NCI-H2029 treated with DMSO at 0.1 percent for 48 hours (cell line): Measurements from ENCODE around the gene PIN1.

ENCODE experiments used
- DNase-seq: peaks from one replicate; lab custom pipeline; 2025; lab: John Stamatoyannopoulos, UW

The PIN1 gene

GRCh38 chr19:9857076-9857721, 22.1 kb downstream of the PIN1 start:
- DNase-seq: no peak

- DNase-seq: no peak
Measured at GRCh38 chr19:9857920-9858746, 23.0 kb downstream of the PIN1 start.

GRCh38 chr19:9858766-9859165, 23.6 kb downstream of the PIN1 start:
- no peak for DNase-seq

DNA sequence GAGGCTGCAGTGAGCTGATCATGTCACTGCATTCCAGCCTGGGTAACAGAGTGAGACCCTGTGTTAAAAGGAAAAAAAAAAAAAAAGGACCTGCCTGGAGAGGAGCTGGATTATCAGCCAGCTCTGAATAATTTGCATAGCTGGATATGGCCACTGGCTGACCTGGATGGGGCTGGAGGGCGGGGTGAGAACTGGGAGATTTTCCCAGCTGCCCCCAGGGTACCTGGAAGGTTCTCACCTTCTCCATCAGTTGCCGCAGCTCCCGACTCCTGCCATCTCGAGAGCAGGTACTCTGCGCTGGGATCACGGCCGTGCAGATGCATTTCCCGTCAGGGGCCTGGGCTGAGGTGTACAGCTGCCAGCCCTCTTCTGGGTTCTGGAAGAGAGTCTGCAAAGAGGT, 25.3 kb downstream of the PIN1 start:
- no peak for DNase-seq

- DNase-seq: no peak
Measured at GRCh38 chr19:9861503-9861902, 26.4 kb downstream of the PIN1 start.

DNA sequence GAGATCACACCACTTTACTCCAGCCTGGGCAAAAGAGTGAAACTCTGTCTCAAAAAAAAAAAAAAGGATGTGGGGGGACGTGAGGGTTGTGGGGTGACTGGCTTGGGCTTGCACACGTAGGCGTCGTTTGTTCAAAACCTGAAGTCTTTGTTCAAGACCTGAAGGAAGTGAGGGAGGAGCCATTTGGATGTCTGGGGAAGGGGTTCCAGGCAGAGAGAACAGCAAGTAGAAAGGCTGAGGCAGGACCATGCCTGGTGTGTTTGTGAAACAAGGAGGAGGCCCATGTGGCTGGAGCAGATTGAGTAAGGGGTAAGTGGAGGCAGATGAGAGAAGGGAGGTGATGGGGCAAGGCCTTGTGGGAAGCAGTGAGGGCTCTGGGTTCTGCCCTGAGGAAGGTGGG, 27.8 kb downstream of the PIN1 start:
- DNase-seq: no peak

GRCh38 chr19:9863759-9864158, 28.6 kb downstream of the PIN1 start:
- no peak for DNase-seq

DNA sequence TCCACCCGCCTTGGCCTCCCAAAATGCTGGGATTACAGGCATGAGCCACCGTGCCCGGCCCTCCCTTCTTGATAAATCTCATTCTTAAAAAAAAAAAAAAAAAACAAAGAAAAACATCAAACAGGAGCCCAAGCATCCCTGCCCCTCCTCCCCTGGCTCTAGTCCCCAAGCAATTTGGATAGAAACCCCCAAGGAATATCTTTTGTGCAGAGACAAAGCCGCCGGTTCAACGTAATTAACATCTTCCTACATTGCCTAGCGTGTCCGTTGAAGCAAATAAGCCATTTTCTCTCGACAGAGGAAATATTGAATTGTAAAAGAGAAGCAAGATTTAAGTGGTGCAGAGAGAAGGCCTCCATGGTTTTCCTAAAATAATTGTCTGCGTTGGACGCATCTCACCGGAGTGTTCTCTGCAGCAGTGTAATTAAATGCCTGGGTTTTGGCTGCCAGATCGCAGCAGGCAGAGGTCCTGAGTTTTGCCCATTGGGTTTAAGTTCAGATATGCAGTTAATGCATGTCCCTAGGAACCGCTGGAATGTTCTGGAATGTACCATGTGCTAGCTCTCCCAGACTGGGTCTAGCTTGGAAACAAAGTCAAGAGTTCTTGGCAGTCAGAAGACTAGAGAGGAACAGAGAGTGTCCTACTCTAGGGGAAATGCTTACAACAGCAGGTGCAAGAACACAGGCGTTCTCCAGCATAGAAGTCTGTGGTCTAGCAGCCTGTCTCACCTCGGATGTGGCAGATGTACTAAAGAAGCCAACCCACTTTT, 30.8 kb downstream of the PIN1 start:
- no peak for DNase-seq

DNA sequence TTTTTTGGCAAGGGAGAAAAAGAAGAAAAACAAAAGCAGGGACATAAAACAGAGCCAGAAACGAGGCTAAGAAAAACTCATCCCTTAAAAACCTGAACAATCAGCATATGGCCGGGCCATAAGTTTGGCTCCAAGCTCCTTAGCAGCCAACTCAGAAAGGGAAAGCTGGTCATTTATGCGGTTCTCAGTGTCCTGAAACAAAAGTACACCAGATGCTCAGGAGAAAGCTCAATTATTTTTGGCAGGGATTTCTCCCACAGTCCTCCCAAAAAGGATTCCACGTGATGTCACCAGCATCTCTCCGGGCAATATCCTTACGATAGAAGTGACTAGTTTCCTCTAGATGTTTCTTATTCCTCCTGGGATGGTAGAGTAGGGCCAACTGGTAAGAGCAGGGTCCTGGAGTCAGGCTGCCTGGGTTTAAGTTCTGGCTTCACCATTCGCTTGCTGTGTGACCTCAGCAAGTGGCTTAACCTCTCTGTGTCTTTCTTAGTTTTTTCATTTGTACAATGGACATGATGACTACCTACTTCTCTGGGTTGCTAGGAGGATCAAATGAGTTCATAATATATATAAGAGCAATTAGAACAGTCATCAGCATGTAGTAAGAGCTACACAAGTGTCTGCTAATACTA, 34.0 kb downstream of the PIN1 start:
- no peak for DNase-seq

GRCh38 chr19:9871626-9872338, 36.7 kb downstream of the PIN1 start:
- DNase-seq: peak; percentile 63

DNA sequence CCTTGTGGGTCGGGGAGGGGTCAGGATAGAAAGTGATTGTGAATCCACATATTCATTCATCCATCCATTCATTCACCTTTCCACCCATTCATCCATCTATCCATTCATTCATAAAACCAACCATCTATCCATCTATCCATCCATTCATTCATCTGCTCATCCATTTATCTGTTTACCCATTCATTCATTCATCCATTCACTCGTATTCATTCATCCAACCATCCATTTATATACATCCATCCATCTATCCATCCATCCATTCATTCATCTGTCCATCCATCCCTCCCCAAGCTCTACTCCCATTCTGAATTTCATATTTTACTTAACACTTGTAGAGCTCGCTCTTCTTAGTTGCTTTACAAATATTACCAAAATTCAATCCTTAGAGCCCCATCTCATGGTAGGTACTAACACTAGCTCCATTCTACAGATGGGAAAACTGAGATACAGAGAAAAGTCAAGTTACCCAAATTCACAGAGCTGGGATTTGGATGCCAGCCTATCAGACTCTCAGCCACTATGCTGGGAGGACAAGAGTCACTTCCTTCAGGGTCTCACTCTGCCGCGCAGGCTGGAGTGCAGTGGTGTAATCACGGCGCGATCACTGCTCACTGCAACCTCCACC, 37.6 kb downstream of the PIN1 start:
- no peak for DNase-seq

DNA sequence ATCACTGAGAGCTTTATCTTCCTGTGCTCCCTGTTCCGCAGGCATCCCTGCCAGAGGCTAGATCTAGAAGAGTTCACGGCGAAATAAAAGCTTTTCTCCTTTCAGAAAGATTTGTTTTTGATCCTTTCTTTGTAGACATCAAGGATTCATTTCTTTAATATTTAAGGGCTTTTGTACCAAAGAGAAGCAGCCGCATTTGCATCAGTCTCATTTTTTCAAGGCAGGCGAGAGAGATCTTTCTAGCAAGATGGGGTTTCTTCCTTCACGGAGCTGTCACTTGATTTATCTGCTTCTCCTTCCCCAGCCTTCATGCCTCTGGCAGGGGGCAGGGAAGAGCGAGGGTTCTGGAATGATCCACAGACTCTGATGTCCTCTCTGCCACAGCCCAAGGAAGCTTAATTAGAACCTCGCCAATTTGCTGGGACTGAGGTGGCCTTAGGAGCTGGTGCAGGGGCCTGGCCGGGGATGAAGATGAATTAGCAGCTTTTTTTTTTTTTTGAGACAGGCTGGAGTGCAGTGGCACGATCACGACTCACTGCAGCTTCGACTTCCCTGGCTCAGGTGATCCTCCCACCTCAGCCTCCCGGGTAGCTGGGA, 40.0 kb downstream of the PIN1 start:
- no peak for DNase-seq

GRCh38 chr19:9875796-9876195, 40.7 kb downstream of the PIN1 start:
- no peak for DNase-seq

- no peak for DNase-seq
Measured at GRCh38 chr19:9877780-9878510, 42.8 kb downstream of the PIN1 start.

- no peak for DNase-seq
Measured at GRCh38 chr19:9878511-9879196, 43.5 kb downstream of the PIN1 start.

- DNase-seq: no peak
Measured at GRCh38 chr19:9881720-9882119, 46.6 kb downstream of the PIN1 start.

- no peak for DNase-seq
Measured at GRCh38 chr19:9883231-9883758, 48.2 kb downstream of the PIN1 start.

DNA sequence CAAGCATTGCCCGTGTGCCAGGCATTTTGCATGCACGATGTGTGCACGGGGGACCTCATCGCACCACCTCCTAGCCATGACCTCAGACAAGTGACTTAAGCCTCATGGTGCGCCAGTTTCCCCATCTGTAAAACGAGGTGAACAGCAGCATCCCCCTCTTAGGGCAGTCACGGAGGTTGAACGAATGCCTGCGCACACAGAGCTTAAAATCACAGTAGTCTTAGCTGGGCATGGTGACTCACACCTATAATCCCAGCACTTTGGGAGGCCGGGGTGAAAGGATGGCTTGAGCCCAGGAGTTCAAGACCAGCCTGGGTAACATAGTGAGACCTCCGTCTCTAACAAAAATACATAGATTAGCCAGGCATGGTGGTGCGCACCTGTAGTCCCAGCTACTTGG, 48.6 kb downstream of the PIN1 start:
- no peak for DNase-seq

DNA sequence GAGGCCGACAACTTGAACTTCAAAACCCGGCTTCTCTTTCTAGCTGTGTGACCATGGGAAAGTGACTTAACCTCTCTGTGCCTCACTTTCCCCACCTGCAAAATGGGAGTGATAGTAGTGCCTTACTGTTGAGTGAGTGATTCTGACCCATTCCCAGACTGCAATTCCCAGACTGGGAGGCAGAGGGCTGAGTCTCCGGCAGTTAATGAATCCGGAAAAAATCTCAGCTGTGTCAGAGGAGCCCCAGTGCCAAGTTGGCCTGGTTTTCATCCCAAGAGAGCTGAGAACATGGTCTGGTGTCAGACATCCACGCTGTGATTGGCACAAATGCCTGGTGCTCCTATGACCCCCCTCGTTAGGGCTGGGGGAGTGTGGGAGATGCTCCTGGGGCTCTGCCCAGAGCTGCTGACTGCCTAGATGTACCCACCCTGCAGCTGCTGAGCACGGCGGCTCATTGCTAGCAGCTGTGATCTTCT, 50.0 kb downstream of the PIN1 start:
- DNase-seq: no peak
